Stimulated activated CD8-positive, alpha-beta memory T cell treated with anti-CD3 and anti-CD28 coated beads, Interleukin-4, amount 100 ng/mL, for 4 hours (primary cell): Measurements from ENCODE around the gene WDR48.

Experiments used
- DNase-seq, 2 donors: peaks; one replicate each; pipeline ENCODE4 v3.0.0-alpha.2; 2020; ENCODE audit warnings: low read depth in 2 of 2, low spot score in 1 of 2

WDR48 gene

DNA sequence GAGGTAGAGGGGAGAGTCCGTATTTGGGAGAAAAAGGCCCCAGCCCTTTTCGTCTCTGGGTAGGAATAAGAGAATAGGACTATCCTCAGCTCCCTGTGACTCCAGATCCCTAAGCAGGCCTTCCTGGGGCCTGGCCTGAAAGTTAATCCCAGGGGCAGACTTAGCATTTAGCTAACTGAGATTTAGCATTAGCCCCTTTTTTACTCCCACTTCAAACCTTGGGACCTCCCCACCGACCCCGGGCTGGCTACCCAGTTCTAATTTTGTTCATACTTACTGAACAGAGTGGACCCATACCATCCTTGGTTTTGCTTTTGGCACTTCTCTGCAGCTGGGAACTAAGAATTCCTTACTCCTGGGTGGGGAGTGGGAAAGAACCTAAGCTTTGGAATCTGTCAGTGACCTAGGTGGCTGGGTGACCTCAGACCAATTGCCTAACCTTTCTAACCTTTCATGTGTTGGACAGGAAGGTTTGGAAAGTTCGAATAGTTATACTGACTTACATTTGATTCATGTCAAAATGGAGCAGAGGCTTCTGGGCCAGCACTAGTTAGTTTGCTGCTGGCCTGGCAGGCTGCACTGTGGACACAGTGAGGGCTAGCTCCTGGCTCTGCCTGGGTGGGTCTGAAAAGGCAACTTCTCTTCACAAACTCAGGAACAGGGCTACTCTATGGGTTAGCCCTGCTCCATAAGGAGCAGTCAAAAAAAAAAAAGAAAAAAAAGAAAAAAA, 67.3 kb downstream of the WDR48 start:
- DNase-seq = no peak

DNA sequence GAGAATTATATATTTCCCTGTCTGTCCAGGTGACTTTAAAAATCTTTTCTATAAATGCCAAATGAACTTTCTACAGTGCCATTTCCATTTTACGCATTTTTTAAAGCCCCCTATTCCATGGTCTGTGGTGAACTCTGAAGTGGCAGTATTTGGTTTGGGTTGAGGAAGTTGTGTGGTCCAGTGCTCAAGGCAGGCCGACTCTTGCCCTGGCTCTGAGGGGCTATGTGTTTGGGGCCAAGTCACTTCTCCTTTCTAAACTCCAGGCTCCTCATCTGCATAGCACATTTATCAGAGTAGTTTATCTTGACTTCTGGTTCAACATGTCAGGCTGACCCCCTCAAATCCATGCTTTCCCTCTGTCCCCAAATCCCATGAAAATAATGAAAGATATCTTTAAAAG, 69.8 kb downstream of the WDR48 start:
- no peak for DNase-seq

DNA sequence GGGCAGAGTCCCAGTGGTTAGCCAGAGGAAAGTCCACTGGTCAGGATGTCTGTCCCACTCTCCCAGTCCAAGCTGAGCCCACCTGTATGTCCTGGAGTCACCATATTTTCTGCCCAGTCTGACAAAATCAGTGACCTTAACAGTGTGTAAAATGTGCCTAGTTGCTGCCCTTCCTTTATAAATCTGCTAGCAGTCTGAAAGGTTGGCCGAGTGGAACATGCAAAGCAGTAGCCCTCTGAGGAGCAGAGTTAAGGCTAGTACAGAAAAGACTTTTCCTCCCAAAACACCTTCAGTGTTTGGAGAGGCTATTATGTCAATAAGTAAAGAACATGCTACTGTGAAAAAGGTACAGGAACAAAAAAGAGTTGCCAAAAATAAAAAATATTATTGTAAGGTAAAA, 71.0 kb downstream of the WDR48 start:
- DNase-seq = no peak

DNA sequence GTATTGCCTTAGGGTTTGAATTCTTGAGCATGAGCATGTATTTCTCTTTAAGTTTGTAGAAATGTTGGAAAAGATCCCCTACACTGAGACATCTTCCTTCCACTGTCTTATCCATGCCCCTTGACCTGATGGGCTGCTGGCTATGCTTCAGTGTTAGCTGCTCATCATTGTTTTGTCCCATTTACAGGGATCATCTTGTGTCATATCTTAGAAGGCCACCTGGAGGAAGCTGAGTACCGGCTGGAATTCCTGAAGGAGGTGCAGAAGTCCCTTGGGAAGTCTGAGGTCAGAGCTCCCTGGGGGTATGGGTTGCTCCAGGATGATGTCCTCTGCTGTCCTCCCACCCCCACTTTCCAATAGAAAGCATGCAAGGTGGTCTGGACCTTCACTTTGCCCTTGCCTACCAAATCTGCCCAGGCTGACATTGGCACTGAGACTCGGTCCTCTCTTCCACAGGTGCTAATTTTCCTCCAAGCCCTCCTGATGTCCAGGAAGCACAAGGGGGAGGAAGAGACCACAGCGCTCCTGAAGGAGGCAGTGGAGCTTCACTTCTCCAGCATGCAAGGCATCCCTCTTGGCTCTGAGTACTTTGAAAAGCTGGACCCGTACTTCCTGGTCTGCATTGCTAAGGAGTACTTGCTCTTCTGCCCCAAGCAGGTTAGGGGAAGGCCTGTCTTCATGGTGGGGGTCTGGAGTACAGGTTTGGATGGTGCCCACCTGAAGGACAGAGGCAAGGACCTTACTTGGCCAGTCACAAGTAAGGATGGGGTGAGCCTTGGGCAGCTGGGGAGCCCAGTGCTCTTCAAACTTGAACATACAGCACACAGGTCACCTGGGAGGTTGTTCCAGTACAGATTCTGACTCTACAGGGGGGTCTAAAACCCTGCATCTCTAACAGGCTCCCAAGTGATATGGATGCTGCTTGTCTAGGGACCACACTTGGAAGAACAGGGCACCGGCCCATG, 73.3 kb downstream of the WDR48 start:
- DNase-seq = no peak

DNA sequence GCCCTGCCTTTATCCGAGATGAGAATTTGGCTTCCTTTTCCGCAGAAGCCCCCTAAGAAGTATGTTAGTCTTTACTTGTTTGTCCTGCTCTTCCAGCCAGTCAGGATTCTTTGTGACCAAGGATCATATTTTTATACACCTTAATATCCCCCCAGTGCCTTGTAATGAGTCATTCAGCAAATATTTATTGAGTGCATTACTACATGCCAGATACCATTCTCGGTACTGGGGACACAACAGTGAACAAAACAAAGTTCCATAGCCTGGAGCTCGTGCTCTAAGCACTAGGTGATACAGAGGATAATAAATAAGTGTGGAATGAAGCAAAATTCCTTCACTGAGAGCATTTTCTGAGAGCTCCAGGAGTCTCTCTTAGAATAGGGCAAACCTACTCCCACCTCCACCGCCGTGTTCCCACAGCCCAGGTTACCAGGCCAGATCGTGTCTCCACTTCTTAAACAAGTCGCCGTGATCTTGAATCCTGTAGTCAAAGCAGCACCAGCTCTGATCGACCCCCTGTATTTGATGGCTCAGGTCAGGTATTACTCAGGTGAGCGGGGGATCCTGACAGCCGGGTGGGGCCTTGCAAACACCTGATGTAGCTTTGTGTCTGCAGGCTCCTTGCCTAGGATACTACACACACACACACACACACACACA, 74.2 kb downstream of the WDR48 start:
- DNase-seq = no peak

DNA sequence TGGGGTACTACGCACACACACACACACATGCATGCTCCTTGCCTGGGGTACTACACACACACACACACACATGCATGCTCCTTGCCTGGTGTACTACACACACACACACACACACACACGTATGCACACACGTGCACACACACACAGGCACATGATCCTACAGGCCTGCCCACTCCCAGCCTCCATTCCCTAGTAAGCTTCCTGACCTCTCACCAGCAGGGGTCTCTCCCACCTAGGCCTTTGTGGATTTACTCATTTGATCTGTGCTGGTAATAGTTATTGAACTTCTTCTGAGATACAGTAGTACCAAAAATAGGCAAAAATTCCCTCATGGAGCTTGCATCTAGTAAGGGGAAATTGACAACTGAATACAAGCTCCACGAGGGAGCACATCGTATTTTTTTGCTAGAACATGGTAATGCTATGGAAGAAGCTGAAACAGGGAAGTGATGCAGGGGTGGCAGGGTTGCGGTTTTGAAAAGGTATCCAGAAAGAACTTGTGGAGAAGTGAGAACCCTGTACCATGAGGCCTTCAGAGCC, 74.8 kb downstream of the WDR48 start:
- no peak for DNase-seq

DNA sequence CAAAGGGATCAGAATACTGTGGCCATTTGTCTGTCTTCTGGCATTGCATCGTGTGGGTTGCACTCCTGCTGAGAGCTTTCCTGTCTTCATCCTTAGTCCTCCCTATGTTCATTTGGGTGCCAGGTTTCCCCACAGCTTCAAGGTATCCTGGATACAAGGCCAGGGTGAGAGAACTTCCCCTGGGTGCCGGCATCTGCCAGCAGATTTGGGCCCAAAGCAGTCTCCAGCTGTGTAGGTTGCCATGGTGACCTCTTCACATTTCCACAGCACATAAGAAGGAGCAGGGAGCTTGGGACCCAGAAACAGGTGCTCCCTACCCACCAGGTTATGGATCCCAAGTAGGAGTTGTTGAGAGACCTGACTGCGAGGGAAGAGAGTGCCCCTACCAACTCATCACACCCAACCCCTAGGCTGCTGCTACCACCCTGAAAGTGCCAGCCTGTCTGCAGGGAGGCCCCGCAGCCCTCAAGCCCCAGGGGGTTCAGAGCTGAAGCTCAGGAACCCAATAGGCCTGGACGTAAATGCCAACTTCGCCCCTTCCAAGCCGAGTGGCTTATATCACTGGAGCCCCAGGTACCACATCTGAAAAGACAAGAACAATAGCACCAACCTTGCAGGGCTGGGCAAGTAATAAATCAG, 75.6 kb downstream of the WDR48 start:
- no peak for DNase-seq

DNA sequence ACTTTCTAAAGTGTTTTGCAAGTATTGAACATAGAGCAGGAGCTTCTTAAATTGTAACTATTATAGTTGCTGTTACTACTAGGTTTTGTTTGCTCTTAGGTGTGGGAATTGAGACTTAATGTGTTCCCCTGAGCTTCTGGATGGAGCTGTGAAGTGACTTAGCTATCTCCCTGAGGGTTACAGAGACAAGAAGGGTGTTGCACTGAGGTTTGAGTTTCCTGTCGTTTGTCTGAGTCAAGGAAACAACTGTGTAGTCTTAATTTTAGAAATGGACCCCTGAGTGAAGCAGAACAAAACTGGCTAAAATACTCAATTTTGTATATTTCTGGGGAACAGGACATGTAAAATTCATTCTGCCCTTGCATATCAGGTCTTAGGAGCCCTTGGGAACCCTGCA, 76.1 kb downstream of the WDR48 start:
- no peak for DNase-seq

DNA sequence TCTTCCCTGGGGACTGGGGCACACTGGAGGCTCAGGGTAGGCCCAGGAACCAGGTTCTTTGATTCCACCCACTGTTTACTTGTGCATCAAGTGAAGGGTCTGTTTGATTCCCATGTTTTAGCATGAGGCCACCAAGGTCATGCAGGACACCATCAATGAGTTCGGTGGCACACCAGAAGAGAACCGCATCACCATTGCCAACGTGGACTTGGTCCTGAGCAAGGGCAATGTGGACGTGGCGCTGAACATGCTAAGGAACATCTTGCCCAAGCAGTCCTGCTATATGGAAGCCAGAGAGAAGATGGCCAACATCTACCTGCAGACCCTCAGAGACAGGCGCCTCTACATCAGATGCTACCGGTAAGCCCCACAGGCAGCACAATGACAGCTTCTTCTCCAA, 77.1 kb downstream of the WDR48 start:
- no peak for DNase-seq

DNA sequence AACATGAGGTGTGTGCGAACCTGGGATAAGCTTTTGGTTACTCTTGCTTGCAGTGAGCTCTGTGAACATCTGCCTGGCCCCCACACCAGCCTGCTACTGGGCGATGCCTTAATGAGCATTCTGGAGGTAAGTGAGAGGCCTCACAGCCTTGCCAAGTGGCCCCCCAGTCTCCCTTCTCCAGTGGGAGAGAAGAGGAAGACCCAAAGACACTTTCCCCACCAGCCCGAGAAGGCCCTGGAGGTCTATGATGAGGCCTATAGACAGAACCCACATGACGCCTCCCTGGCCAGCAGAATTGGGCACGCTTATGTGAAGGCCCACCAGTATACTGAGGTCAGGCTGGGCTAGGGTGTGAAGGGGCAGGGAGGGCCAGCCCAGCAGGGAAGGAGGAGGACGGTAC, 78.2 kb downstream of the WDR48 start:
- no peak for DNase-seq

DNA sequence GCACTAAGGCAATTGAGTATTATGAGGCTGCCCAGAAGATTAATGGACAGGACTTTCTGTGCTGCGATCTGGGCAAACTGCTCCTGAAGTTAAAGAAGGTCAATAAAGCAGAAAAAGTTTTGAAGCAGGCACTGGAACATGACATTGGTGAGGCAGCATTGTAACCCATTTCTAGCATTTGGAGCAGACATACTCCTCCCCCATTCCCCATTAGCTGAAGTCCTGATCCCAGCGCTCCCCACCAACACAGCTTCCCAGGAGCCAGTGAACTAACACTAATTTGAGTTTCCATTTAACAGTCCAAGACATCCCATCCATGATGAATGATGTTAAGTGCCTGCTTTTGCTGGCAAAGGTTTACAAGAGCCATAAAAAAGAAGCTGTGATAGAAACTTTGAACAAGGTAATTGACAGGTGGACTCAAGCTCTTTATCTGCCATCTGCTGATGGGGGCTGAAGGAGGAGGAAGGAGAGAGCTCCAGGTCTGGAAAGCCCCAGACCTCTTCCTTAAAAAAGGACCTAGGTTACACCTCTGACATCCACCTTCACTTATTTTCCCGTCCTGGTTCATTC, 79.0 kb downstream of the WDR48 start:
- DNase-seq = no peak

DNA sequence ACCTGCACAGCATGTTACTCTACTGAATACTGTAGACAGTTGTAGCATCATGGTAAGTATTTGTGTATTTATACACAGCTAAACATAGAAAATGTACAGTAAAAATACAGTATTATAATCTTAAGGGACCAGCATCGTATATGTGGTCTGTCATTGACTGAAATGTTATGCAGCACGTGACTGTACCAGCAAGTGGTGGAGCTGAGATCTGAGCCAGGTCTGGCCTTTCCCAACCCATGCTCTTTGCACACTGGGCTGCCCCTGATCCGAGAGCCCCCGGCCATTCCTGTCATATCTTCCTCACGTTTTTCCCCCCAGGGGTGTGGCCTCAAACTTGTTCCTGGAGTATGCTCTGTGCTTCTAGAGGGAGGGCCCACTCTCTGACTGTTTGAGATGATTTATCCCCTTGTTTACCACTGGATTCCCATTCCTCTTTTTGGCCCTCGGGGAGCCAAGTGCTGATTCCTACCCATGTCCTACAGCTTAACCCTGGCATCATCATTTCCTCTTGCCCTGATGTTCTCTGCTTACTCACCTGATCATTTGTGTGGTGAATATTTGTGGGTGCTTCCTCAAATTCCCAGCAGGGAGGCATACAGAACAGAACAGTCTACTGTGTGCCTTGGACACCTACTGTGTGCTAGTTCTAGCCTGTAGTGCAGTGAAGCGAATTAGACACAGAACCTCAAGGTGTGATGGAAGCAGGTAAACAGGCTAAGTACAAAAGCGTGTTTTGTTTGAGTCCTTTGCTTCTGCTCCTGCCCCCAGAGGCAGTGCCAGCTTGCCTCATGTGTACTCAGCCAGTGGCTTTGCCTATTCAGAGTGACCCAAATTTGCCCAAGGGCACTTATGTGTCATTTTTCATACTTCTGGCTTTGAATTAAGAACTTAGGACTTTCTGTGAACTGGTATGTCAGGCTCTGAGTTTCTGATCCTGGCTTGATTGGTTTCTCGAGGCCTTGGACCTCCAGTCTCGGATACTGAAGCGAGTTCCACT, 80.6 kb downstream of the WDR48 start:
- DNase-seq = no peak

DNA sequence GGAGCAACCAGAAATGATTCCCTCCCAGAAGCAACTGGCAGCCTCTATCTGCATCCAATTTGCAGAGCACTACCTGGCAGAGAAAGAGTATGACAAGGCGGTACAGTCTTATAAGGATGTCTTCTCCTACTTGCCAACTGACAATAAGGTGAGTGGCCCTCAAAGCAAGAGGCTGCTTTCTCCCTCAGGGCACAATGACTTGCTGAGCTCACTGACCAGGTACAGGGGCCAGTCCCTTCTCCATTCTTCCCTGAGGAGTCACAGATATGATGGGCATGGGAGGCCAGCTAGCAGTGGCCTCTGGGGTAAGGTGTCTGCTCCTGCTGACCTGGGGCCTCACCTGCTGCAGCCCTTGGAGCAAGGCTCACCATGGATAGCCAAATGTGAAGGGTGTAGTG, 81.3 kb downstream of the WDR48 start:
- no peak for DNase-seq

DNA sequence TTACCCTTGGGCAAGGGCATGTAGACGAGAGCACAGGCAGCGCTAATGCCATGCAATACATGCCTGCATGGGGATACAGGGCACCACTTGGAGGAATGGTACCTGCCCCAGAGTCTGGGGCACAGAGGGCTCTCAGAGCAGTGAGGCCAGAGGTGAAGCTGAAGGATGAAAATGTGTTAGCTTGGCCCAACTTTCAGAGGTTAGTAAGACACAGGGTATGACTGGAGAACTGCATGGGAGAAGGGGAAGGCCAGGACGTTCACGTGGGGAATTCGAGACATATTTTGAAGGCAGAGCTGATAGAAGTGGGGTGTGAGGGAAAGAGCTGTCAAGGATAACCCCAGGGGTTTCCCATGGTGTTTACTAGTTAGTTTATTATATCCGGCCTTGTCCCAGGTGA, 82.0 kb downstream of the WDR48 start:
- no peak for DNase-seq

DNA sequence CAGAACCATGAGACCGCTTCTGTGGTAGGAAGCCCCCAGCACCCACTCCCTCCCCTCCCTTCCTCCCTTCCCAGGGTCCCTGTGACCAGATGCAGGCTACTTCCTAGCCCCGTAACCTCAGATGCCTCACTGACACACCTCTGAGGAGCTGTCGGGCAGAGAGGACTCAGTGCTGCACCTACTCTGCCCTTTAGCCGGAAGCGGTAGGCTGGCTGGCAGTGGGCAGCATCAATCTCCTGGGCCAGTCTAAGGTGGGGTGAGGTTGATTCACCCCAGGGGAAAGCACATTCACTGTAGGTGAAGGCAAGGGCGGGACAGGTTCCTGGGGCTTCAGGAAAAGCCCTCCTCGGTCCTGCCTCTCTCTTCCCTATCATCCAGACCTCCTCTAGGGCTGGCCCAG, 82.5 kb downstream of the WDR48 start:
- DNase-seq = no peak

DNA sequence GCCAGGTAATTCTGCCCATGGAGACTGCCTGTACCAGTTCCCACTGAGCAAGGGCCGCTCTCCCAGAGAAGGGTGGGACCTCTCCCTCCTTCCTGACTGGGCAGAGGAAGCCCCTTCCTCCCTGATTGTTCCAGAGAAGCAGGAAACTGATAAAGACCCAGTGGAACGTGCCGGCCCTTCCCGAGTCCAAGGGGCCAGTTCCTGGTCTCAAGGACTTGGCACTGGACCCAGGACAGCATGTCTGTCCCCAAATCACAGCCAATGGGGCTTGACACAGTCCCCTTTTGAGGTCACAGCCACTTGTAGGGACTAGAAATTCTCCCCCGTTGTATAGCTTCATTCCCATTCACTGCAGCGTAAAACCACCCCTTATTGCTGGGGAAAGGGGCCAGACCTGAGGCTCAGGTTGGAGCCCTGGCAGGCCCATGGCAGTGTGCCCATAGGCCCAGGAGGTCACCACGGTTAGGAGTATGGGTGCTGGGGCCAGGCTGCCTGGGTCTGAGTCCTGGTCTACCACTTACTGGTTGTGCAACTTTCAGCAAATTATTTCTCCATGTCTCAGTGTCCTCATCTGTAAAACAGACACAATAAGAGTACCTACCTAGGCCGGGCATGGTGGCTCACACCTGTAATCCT, 83.5 kb downstream of the WDR48 start:
- DNase-seq = no peak

DNA sequence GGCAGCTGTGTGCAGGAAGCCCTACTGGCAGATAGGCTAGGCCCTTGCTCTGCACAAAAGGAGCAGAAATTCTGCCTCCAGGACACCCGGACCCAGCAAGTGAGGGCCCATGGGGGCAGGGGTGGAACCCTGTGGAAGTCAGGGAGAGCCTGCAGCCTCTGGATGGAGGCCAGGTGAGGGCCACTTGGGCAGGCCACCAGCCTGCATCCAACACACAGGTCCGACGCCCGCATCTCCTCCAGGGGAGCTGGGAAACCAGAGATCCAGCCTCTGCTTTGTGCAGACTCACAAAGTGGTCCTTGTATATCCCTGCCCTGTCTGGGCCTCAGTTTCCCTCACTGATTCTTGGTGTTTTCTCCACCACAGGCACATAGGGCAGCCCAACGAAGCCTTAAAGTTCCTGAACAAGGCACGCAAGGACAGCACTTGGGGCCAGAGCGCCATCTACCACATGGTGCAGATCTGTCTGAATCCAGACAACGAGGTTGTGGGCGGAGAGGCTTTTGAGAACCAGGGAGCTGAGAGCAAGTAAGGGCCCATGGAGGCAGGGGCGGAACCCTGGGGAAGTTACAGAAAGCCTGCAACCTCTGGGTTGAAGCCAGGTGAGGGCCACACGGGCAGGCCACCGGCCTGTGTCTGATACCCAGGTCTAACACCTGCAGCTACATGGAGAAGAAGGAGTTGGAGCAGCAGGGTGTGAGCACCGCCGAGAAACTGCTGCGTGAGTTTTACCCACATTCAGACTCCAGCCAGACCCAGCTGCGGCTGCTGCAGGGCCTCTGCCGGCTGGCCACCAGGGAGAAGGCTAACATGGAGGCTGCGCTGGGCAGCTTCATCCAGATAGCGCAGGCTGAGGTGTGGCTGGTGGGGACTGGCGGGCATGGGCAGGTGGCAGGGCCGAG, 85.0 kb downstream of the WDR48 start:
- no peak for DNase-seq

DNA sequence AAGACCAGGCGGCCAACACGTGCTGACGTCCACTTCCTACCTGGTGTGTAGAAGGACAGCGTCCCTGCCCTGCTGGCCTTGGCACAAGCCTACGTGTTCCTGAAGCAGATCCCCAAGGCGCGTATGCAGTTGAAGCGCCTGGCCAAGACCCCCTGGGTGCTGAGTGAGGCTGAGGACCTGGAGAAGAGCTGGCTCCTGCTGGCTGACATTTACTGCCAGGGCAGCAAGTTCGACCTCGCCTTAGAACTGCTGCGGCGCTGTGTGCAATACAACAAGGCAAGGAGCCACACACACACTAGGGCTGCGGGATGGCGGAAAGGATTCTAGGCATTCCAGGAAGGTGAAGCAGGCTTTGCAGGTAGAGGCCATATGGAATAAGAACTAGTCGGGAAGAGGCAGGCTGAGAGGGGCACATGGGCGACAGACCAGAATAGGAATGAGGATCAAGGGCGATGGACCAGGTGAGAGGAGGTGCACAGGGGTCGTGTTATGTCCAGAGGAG, 85.7 kb downstream of the WDR48 start:
- no peak for DNase-seq
